ENCODE measurements around the gene ITIH3.

The ITIH3 gene

GRCh38 chr3:52798376-52798977 is 3.9 kb downstream of the ITIH3 start:
- TF ChIP-seq MYC (IDR thresholded peaks at IDR 0.05; ENCODE audit: low read depth, low read length), result no peak
- TF ChIP-seq CTCF (IDR thresholded peaks at IDR 0.05; ENCODE audit: low read depth, low read length), result no peak
- TF ChIP-seq MAX (IDR thresholded peaks at IDR 0.05; ENCODE audit: low read depth, low read length), result no peak
- TF ChIP-seq POLR2A (IDR thresholded peaks at IDR 0.05; ENCODE audit: extremely low read depth, insufficient read length), result no peak
- H3K4me3 ChIP-seq (ENCODE audit: low read depth, low read length), result no peak overlapping the region
- no peak for DNase-seq (ENCODE audit: low read depth)

GRCh38 chr3:52798978-52799476 is 4.4 kb downstream of the ITIH3 start:
- H3K4me3 ChIP-seq (ENCODE audit: low read depth, low read length), result no peak overlapping the region
- peak; percentile 34 for DNase-seq (ENCODE audit: low read depth)
- TF ChIP-seq POLR2A (IDR thresholded peaks at IDR 0.05; ENCODE audit: extremely low read depth, insufficient read length), result no peak
- peak; percentile 77 for TF ChIP-seq CTCF (IDR thresholded peaks at IDR 0.05; ENCODE audit: low read depth, low read length)

- no peak overlapping the region for H3K4me3 ChIP-seq (ENCODE audit: low read depth, low read length)
- TF ChIP-seq MYC (IDR thresholded peaks at IDR 0.05; ENCODE audit: low read depth, low read length) (no peak), MAX (IDR thresholded peaks at IDR 0.05; ENCODE audit: low read depth, low read length) (peak; percentile 62)
- no peak for DNase-seq (ENCODE audit: low read depth)
Measured at GRCh38 chr3:52800079-52800478, 5.5 kb downstream of the ITIH3 start.

GRCh38 chr3:52801839-52802238 is 7.2 kb downstream of the ITIH3 start:
- no peak overlapping the region for H3K4me3 ChIP-seq (ENCODE audit: low read depth, low read length)
- no peak for TF ChIP-seq POLR2A (IDR thresholded peaks at IDR 0.05; ENCODE audit: extremely low read depth, insufficient read length)
- no peak for TF ChIP-seq CTCF (IDR thresholded peaks at IDR 0.05; ENCODE audit: low read depth, low read length)
- TF ChIP-seq MYC (IDR thresholded peaks at IDR 0.05; ENCODE audit: low read depth, low read length), result no peak
- TF ChIP-seq MAX (IDR thresholded peaks at IDR 0.05; ENCODE audit: low read depth, low read length), result no peak
- no peak for DNase-seq (ENCODE audit: low read depth)

- H3K4me3 ChIP-seq (ENCODE audit: low read depth, low read length), result no peak overlapping the region
- no peak for DNase-seq (ENCODE audit: low read depth)
- TF ChIP-seq CTCF (IDR thresholded peaks at IDR 0.05; ENCODE audit: low read depth, low read length), result no peak
- TF ChIP-seq MAX (IDR thresholded peaks at IDR 0.05; ENCODE audit: low read depth, low read length), result no peak
- no peak for TF ChIP-seq MYC (IDR thresholded peaks at IDR 0.05; ENCODE audit: low read depth, low read length)
Measured at GRCh38 chr3:52805270-52806039, 10.9 kb downstream of the ITIH3 start.

GRCh38 chr3:52809149-52809548 is 14.6 kb downstream of the ITIH3 start:
- no peak for TF ChIP-seq MAX (IDR thresholded peaks at IDR 0.05; ENCODE audit: low read depth, low read length)
- TF ChIP-seq CTCF (IDR thresholded peaks at IDR 0.05; ENCODE audit: low read depth, low read length), result no peak
- no peak for TF ChIP-seq POLR2A (IDR thresholded peaks at IDR 0.05; ENCODE audit: extremely low read depth, insufficient read length)
- TF ChIP-seq MYC (IDR thresholded peaks at IDR 0.05; ENCODE audit: low read depth, low read length), result no peak
- DNase-seq (ENCODE audit: low read depth), result no peak
- H3K4me3 ChIP-seq (ENCODE audit: low read depth, low read length), result no peak overlapping the region

Measured in NB4 (cell line).